A204.1 (cell line): ENCODE data around the gene EXOC6.

ENCODE experiments used
- FAIRE-seq: peaks from 2 replicates; lab custom pipeline; 2012; peaks lifted over from hg19 to GRCh38; lab: Jason Lieb, UNC

Gene EXOC6

DNA sequence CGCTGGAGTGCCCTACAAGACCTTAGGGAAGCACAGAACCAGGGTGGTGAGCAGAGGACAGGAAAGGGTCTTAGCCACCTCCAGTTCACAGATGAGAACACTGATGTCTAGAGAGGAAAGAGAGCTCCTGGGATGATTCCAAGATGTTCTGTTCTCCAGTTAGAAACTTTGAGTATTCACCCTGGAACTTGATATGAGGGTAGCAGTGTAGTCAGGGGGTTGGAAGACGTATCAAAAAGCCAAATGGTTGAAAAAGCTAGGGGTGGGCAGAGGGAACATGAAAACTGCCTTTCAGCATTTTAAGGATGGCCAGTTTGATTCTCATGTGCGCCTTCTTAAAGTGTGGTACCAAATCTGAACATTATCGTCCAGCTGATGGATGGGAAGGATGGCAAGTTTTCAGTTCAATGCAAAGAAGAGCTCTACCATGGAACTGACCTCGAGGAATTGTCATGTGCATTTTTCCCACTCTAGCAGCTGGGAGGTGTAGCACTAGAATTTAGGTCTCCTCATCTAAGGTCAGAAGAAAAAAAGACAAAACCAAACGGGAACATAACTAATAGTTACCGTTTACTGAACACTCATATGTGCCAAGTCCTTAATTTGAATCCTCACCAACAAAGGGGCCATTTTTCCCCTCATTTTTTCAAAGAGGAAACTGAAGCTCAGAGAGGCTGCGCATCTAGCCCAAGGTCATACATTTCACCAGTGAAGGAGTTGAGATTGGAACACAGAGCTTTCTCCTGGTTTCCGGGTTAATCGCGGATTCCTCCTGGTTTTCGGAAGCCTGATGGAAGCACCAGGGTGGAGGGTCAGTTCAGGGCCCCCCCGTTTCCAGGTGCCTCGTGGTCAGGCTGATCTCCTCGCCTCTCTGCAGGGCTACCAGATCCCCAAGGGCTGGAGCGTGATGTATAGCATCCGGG, 219.4 kb downstream of the EXOC6 start:
- FAIRE-seq, result no peak

- no peak for FAIRE-seq
These were observed 220.3 kb downstream of the EXOC6 start for GRCh38 chr10:93068411-93069244.

DNA sequence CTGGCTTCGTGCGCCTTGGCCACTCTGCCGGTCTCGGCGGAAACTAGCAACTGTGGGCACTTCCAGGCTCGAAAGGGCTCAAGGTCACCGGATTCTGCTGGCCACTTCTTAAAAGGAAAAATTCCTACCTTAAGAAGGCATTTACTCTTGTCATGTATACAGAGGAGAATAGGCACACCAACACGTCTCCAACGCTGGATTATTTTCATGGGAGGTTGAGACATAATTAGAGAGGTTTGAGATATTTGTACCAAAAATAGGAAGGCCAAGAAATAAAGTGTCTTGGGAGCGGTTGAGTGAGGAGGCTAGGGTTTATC, 220.9 kb downstream of the EXOC6 start:
- no peak for FAIRE-seq

- FAIRE-seq, result no peak
These were observed 222.3 kb downstream of the EXOC6 start for GRCh38 chr10:93070378-93071176.

DNA sequence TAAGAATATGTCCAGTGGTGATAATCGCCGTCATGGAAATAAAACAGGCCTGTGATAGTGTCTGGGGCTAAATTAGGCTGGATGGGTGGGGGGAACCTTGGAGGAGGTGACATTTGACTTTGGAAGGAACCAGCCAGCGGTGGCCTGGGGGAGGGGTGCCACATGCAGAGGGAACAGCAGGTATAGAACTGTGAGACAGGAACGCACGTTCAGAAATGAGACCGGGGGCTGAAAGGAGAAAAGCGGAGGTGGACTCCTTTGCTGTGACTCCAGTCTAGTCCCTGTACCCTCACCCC, 222.8 kb downstream of the EXOC6 start:
- FAIRE-seq, result no peak

DNA sequence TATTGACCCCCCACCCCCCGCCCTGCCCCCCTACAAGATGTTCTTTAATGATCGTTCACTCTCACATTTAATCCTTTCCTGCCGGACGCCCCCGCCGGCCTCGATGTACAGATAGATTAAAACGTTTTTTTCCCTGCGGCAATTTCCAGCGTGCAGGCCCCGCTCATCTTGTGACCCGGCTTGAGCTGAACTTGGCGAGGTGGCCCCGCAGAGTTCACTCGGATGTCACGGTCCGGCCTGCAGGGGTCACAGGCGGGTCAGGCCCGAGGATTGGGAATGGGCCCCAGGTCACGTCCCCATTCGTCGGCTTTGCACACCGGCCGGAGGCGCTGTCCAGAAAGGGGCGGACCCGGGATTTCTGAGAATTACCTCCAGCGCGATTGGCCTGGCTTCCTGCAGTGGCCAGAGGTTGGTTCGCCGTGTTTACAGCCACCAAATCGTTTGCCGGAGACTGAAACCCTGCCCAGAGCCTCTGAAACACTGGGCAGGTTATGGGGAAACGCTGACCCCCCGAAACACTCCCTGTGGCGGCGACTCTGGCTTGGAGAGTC, 223.4 kb downstream of the EXOC6 start:
- no peak for FAIRE-seq

GRCh38 chr10:93072225-93072712, 223.9 kb downstream of the EXOC6 start:
- no peak for FAIRE-seq

GRCh38 chr10:93072713-93073538, 224.6 kb downstream of the EXOC6 start:
- FAIRE-seq, result no peak

DNA sequence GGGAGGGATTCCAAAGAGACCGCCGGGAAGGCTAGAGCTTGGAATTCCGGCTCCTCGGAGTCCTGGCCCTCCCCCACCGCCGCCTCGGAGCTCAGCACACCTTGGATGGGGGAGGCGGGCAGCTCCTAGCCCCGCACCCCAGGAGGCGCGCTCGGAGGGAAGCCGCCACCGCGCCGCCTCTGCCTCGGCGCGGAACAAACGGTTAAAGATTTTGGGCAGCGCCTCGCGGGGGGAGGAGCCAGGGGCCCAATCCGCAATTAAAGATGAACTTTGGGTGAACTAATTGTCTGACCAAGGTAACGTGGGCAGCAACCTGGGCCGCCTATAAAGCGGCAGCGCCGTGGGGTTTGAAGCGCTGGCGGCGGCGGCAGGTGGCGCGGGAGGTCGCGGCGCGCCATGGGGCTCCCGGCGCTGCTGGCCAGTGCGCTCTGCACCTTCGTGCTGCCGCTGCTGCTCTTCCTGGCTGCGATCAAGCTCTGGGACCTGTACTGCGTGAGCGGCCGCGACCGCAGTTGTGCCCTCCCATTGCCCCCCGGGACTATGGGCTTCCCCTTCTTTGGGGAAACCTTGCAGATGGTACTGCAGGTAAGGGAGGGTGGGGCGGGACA, 225.3 kb downstream of the EXOC6 start, which contains the start of gene CYP26A1:
TSS of gene CYP26A1 (plus strand) at position 355 of the 608 bp plus-strand sequence. CDS start at position 397, 42 bp downstream.
- FAIRE-seq, result no peak

DNA sequence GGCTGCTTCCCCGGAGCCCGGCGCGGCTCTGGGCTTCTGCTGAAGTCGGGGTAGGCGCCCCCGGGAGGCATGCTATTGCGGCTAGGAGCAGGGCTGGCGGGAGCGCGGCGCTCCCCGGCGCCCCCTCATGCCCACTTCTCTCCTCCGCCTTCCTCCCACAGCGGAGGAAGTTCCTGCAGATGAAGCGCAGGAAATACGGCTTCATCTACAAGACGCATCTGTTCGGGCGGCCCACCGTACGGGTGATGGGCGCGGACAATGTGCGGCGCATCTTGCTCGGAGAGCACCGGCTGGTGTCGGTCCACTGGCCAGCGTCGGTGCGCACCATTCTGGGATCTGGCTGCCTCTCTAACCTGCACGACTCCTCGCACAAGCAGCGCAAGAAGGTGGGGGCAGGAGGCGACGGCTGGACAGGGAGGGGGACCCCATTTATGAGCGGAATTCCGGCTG, 225.9 kb downstream of the EXOC6 start:
- FAIRE-seq, result no peak

DNA sequence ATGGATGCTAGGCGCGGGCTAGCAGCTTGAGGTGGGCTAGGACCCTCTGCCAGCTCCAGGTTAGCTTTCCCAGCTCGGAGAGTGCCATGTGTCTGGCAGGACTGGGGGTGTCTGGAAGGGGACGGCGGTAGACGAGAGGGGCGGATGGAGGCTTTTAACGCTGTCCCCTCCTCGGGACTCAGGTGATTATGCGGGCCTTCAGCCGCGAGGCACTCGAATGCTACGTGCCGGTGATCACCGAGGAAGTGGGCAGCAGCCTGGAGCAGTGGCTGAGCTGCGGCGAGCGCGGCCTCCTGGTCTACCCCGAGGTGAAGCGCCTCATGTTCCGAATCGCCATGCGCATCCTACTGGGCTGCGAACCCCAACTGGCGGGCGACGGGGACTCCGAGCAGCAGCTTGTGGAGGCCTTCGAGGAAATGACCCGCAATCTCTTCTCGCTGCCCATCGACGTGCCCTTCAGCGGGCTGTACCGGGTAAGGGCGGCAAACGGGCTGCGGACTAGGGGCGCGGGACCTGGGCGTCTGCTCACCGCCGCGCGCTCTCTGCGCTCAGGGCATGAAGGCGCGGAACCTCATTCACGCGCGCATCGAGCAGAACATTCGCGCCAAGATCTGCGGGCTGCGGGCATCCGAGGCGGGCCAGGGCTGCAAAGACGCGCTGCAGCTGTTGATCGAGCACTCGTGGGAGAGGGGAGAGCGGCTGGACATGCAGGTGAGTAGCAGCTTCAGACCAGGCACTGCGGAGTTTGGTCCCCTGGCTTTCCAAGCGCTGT, 226.5 kb downstream of the EXOC6 start:
- no peak for FAIRE-seq

DNA sequence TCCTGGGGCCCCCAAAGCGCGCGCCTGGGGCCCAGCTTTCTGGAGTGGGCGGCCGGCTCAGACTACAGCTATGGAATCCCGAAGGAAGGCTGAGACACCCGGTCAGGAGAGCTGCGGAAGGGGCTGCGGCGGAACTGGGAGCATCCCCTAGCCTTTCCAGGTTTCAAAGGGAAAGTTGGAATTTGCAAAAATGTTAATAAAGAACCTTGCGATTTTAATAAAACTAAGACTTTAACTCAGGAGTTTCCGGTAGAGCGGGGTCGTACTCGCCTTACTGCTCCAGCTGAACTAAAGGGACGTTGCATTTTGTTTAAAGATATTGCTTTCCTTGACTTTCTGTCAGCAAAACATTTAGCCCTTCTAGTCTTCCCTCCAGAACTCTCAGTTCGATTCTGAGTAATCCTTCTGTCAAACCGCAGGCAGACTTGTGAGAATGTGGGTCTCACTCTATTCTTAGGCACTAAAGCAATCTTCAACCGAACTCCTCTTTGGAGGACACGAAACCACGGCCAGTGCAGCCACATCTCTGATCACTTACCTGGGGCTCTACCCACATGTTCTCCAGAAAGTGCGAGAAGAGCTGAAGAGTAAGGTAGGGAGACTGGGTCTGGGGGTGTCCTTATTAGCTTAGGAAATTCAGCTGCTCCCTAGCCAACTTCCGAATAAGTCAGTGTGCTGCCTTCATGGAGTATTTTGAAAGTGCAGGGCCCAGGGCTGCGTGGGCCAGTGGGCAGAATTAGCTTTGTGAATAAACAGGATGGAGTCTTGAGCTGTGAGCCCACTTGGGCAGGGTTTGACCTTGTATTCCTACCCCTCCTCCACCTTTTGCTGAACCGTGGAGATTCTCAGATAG, 227.3 kb downstream of the EXOC6 start:
- no peak for FAIRE-seq

- no peak for FAIRE-seq
These were observed 228.6 kb downstream of the EXOC6 start for GRCh38 chr10:93076871-93077270.

- FAIRE-seq, result no peak
These were observed 229.6 kb downstream of the EXOC6 start for GRCh38 chr10:93077860-93078337.

DNA sequence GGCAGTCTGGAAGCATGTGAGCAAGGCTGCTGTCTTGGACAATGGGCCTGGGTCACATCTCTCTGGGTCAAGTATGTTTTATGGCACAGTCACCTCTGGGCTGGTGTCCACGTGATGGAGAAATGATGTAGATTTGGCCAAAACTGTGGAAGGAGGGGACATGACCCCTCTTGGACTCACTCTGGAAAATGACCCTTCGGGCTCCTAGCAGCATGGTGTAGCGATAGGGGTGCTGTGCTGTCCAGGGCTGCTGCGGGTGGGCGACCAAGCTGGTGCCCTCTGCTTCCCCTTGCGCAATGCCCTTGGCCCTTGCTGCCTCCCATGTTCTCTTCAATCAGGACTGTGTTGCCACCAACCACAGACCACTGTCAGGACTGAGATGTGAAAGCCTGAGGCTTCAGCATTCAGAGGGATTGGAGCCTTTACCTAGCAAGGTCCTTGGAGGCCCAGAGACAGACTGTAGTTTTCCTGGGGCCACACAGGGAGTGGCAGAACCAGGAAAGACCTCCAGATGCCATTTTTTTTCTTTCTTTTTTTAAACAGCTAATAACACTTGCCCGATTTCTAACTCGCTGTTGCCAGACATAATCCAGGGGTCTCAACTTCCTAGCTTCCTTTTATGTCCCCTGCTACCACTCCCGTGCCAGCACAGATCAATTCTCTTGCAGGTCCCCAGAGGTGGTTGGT, 231.5 kb downstream of the EXOC6 start:
- FAIRE-seq, result no peak

DNA sequence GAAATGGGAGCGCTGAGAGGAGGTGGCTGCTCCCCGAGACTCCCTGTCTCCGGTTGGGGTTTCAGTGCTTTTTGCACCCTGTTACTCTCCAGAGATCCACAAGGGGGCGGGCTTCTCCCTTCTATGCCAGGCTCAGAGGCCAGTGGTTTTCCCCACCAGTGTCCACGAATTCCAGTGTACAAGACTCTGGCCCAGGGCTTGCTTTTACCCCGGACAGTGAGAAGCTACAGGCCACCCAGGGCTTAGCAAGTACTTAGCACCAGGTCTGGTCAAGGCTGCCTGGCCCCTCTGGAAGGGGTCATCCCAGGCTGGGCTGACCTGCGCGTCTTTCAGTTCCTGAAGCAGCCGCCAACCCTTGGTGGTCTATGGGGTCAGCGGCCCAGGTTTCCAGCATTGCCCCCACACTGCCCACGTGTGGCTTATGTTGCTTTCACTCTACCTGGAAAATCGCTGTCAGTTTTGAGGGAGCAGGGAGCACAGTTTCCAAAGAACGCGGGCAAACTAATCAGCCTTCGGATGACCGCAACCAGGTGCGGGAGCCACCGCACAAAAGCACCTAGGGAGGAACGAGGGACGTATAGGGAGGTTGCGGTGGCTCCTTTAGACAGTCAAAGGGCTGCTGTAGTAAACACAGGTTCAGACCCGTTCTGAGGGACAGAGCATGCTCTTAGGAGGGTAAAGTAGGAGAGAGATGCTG, 232.2 kb downstream of the EXOC6 start:
- FAIRE-seq, result no peak

DNA sequence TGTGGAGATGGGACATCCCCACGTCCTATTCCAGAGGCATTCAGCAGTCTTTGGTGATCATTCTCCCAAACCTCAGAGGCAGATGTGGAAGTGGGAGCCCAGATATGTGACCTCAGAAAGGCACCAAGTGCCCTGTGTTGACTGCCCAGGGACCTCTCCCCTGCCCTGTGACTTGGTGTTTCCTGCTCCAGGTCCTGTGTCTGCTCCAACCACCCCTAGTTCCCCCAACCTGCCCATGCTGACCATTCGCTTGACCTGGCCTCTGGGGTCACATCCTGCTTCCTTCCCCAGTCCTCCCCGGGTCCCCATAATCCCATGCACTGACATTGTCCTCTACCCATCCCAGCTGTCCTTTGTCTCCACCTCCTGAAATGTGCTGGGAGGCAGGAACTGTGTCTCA, 233.0 kb downstream of the EXOC6 start:
- no peak for FAIRE-seq

DNA sequence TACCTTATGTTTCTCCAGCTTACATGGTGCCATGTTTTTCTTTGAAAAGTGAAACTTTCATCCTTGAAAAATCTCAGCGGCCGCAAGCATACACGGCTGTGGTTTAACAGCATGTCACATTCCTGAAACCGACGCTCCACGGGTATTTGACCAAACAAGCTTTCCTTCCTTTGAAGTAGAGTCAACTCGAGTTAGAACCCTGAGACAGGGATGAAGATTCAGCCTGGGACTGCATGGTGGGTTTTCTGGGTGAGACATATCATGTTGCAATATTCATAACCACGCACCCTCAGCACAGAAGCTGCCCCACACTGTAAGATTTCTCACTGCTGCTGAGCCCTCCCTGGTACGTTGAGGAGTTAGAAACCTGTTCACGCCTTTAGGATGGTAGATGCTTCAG, 233.5 kb downstream of the EXOC6 start:
- FAIRE-seq, result no peak
